PC-3 (cell line): ENCODE measurements around the gene ZBTB46. TPM values are rescaled to one million over a fixed set of nuclear protein-coding genes. Genes with fewer than 3 reads are reported as not detected.
"Not testable (repeated sequence)": the region's sequence is repeated elsewhere in the genome, so short reads cannot be mapped to it uniquely, and the experiment has no call there.

Source experiments
- ATAC-seq: fragments of 200-7000 bp; cut with Tn5 transposase; 2 replicates; pipeline ENCODE4 v1.9.1; 2020; ENCODE audit warnings: mild to moderate bottlenecking, moderate library complexity
- BruUV-seq: library from RNA; stranded (reverse); fragments of 400-500 nt; replicated peaks from 2 replicates; lab custom pipeline; 2021; lab: Mats Ljungman, UMichigan
- CTCF ChIA-PET: fragments of 300-600 bp; sonication (Branson Sonifier 250); formaldehyde crosslinking; loops from one replicate; lab custom pipeline; 2022; ENCODE audit warnings: antibody characterized with exemption; lab: Charles Lee
- POLR2A ChIA-PET: fragments of 300-600 bp; sonication (Branson Sonifier 250); formaldehyde crosslinking; loops from one replicate; lab custom pipeline; 2022; ENCODE audit warnings: antibody characterized with exemption; ENCODE audit not compliant: unreplicated experiment; lab: Charles Lee
- DNase-seq: peaks from one replicate; pipeline ENCODE4 v3.0.0-alpha.2; 2015
- H2AFZ ChIP-seq: fragments of 300-600 bp; sonication (generic); 2 replicates; pipeline ENCODE4 v1.6.0; 2016; ENCODE audit warnings: antibody characterized with exemption, low read length
- H3F3A ChIP-seq: fragments of 300-600 bp; sonication (generic); one replicate; pipeline ENCODE4 v1.6.0; 2017; ENCODE audit warnings: antibody characterized with exemption, low read length, control low read depth, mild to moderate bottlenecking; ENCODE audit not compliant: unreplicated experiment
- H3K27ac ChIP-seq: fragments of 300-600 bp; sonication (generic); 2 replicates; pipeline ENCODE4 v1.5.1; 2016; ENCODE audit warnings: mild to moderate bottlenecking, low read length
- H3K27me3 ChIP-seq: fragments of 300-600 bp; sonication (generic); 2 replicates; pipeline ENCODE4 v1.6.1; 2016; ENCODE audit warnings: low read length, mixed read lengths
- H3K36me3 ChIP-seq: fragments of 300-600 bp; sonication (generic); 2 replicates; pipeline ENCODE4 v1.6.1; 2016; ENCODE audit warnings: low read depth, mixed run types, low read length, mixed read lengths
- H3K4me1 ChIP-seq: fragments of 300-600 bp; sonication (generic); 2 replicates; pipeline ENCODE4 v1.5.1; 2016; ENCODE audit warnings: low read length; ENCODE audit not compliant: insufficient read depth
- H3K4me2 ChIP-seq: fragments of 300-600 bp; sonication (generic); 2 replicates; pipeline ENCODE4 v1.6.0; 2016; ENCODE audit warnings: low read length
- H3K4me3 ChIP-seq: fragments of 300-600 bp; sonication (generic); 2 replicates; pipeline ENCODE4 v1.5.1; 2016; ENCODE audit warnings: mild to moderate bottlenecking, low read length, mixed read lengths
- H3K79me2 ChIP-seq: fragments of 300-600 bp; sonication (generic); 2 replicates; pipeline ENCODE4 v1.6.1; 2017; ENCODE audit warnings: low read length, mixed read lengths
- H3K9ac ChIP-seq: fragments of 300-600 bp; sonication (generic); 2 replicates; pipeline ENCODE4 v1.6.0; 2016; ENCODE audit warnings: mild to moderate bottlenecking, low read length
- H3K9me2 ChIP-seq: fragments of 300-600 bp; sonication (generic); replicated peaks from 2 replicates; pipeline ENCODE4 v1.6.1; 2016; ENCODE audit warnings: mixed run types, low read length, mixed read lengths
- H3K9me3 ChIP-seq: fragments of 300-600 bp; sonication (generic); 2 replicates; pipeline ENCODE4 v1.6.1; 2016; ENCODE audit warnings: low read length, mixed read lengths
- H4K20me1 ChIP-seq: fragments of 300-600 bp; sonication (generic); 2 replicates; pipeline ENCODE4 v1.6.1; 2016; ENCODE audit warnings: low read length, mixed read lengths
- EZH2 ChIP-seq: fragments of 300-600 bp; sonication (generic); IDR thresholded peaks from one replicate; pipeline ENCODE4 v1.6.1; 2017; ENCODE audit warnings: antibody characterized with exemption, mild to moderate bottlenecking, low read length; ENCODE audit not compliant: unreplicated experiment
- EZH2phosphoT487 ChIP-seq: fragments of 300-600 bp; sonication (generic); IDR thresholded peaks from 2 replicates; pipeline ENCODE4 v1.6.1; 2018; ENCODE audit warnings: mild to moderate bottlenecking, antibody characterized with exemption, low read length, borderline replicate concordance
- intact Hi-C: fragments of 100-400 bp; cut with micrococcal nuclease; formaldehyde crosslinking; loops from 2 replicates; pipeline ENCODE4 v1.9.0; 2023
- total RNA-seq: library from RNA; depleted of rRNA; stranded (reverse); fragments of >200 nt; gene quantifications from 2 replicates; pipeline ENCODE4 v1.2.3, GENCODE V29; 2014
- TF ChIP-seq, protein P1 (sequence below): fragments of 300-600 bp; sonication (generic); conservative IDR thresholded peaks from 2 replicates; pipeline ENCODE4 v1.5.1; 2017; ENCODE audit warnings: antibody characterized with exemption, low read depth, mild to moderate bottlenecking, low read length

The ZBTB46 gene
- total RNA-seq, 1 experiment from 2014 or later = 7.3 TPM

DNA sequence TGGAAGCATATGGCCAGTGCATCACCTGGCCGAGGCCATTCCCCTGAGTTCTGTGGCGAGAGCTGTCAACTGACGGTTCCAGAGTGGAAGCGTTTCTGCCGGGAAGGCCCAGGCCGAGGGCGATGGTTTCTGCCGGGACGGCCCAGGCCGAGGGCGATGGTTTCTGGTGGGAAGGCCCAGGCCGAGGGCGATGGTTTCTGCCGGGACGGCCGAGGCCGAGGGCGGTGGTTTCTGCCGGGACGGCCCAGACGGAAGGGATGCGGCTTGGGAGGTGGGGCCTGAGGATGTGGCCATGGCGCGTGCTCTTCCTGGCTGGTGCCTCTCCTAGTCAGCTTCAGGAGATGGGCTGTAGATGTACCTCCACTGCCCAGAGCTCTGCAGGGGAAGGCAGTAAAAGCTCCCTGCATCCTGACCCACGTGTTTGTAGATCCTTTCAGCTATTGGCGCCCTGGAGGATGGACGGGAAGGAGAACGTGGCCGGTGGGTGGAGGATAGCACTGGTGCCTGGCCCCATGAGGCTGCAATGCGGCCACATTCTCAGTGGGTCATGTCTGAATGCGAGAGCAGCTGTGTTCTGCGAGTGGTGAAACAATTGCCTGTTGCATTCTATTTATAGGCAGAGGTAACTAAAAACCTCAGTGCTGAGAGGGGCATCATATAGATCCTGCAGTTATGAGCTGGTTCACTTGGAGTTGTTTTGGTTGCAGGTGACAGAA, 46.8 kb upstream of the ZBTB46 start:
- POLR2A ChIA-PET = interaction anchor here (0.8 kb wide), 1 partner anchor 13 kb away, joined by 4 read pairs; the partner anchor contains the start of gene TPD52L2
- DNase-seq (no peak), ATAC-seq (no peak)
- no peak overlapping the region for H3K27ac ChIP-seq
- H3K27me3 ChIP-seq = no peaks in the 10 kb centered on the region
- peaks cover 61% of the 10 kb centered on the region for H3K79me2 ChIP-seq
- no peaks in the 10 kb centered on the region for H3K9me2 ChIP-seq
- H3F3A ChIP-seq = no peaks in the 10 kb centered on the region
- CTCF ChIA-PET = no interaction called here
- BruUV-seq = no TSS peak
- no peaks in the 10 kb centered on the region for H3K9me3 ChIP-seq
- no peak overlapping the region for H3K9ac ChIP-seq
- no peak for TF ChIP-seq EZH2
- TF ChIP-seq EZH2phosphoT487 = no peak
- TF ChIP-seq, protein P1, sequence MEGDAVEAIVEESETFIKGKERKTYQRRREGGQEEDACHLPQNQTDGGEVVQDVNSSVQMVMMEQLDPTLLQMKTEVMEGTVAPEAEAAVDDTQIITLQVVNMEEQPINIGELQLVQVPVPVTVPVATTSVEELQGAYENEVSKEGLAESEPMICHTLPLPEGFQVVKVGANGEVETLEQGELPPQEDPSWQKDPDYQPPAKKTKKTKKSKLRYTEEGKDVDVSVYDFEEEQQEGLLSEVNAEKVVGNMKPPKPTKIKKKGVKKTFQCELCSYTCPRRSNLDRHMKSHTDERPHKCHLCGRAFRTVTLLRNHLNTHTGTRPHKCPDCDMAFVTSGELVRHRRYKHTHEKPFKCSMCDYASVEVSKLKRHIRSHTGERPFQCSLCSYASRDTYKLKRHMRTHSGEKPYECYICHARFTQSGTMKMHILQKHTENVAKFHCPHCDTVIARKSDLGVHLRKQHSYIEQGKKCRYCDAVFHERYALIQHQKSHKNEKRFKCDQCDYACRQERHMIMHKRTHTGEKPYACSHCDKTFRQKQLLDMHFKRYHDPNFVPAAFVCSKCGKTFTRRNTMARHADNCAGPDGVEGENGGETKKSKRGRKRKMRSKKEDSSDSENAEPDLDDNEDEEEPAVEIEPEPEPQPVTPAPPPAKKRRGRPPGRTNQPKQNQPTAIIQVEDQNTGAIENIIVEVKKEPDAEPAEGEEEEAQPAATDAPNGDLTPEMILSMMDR = no peak
- no peak overlapping the region for H3K4me2 ChIP-seq
- H4K20me1 ChIP-seq = peaks cover 39% of the 10 kb centered on the region
- intact Hi-C loops = no loop called here
- no peak overlapping the region for H3K4me3 ChIP-seq
- H3K4me1 ChIP-seq = peaks cover 8% of the 10 kb centered on the region
- peaks cover 52% of the 10 kb centered on the region for H3K36me3 ChIP-seq
- no peak overlapping the region for H2AFZ ChIP-seq

DNA sequence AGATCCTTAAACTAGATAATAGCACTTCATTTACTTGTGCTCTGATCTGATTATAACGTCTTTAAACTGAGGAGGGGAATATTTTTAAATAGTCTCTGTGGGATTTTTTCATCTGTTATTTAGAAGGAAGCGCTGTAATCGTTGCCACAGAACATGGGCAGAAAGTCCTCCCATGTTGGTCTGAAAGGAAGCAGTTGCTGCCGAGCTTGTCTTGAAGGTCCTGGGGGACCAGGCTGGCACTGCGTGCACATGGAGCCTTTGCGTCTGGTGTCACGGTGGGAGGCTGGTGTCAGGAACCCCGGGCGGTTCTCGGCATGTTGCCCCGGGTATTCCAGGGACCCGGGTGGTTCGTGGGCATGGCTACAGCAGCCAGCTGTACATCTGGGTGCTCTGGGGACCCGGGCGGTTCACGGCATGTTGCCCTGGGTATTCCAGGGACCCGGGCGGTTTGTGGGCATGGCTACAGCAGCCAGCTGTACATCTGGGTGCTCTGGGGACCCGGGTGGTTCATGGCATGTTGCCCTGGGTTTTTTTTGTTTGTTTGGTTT, 45.5 kb upstream of the ZBTB46 start:
- Histone ChIP-seq H3K9ac (no peak overlapping the region), H3K36me3 (peaks cover 45% of the 10 kb centered on the region), H3K4me2 (no peak overlapping the region), H3K27ac (no peak overlapping the region), H4K20me1 (peaks cover 35% of the 10 kb centered on the region), H3K79me2 (peaks cover 59% of the 10 kb centered on the region), H3K9me2 (no peaks in the 10 kb centered on the region), H3K9me3 (no peaks in the 10 kb centered on the region), H2AFZ (no peak overlapping the region), H3K4me3 (no peak overlapping the region), H3K27me3 (no peaks in the 10 kb centered on the region), H3K4me1 (peaks cover 12% of the 10 kb centered on the region), H3F3A (no peaks in the 10 kb centered on the region)
- intact Hi-C loops = no loop called here
- POLR2A ChIA-PET = no interaction called here
- TF ChIP-seq EZH2 = no peak
- no peak for TF ChIP-seq EZH2phosphoT487
- TF ChIP-seq, protein P1 = no peak
- no TSS peak for BruUV-seq
- DNase-seq (no peak), ATAC-seq (no peak)
- CTCF ChIA-PET = no interaction called here

DNA sequence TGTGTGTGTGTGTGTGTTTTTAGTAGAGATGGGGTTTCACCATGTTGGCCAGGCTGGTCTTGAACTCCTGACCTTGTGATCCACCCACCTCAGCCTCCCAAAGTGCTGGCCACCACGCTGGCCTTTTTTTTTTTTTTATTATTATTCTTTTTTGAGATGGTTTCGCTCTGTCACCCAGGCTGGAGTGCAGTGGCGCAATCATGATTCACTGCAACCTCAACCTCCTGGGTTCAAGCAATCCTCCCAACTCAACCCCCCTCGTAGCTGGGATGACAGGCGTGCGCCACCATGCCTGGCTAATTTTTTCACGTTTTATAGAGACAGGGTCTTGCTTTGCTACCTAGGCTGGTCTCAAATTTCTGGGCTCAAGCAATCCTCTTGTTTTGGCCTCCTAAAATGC, 43.2 kb upstream of the ZBTB46 start:
- intact Hi-C loops = loop anchor here (5.0 kb wide), 1 partner anchor 98 kb away; no protein-coding TSS in a partner anchor
- Histone ChIP-seq H3K4me1 (peaks cover 12% of the 10 kb centered on the region), H3K79me2 (peaks cover 74% of the 10 kb centered on the region), H3K36me3 (peaks cover 55% of the 10 kb centered on the region), H4K20me1 (peaks cover 30% of the 10 kb centered on the region)
- H3K27ac ChIP-seq, H3K4me3 ChIP-seq, H3K9ac ChIP-seq, H3K9me2 ChIP-seq, H3K27me3 ChIP-seq, H2AFZ ChIP-seq, H3F3A ChIP-seq, ATAC-seq, CTCF ChIA-PET, BruUV-seq, POLR2A ChIA-PET, DNase-seq, H3K4me2 ChIP-seq, H3K9me3 ChIP-seq: not testable (repeated sequence)
